Measurements from ENCODE around the gene FAM13A.
A peak's percentile ranks its signal among the peaks of the same experiment; 100 is the strongest.
"Not testable (repeated sequence)": the region's sequence is repeated elsewhere in the genome, so short reads cannot be mapped to it uniquely, and the experiment has no call there.

FAM13A gene

GRCh38 chr4:88937081-88937480 lies 119.9 kb downstream of the FAM13A start:
- TF ChIP-seq CTCF (IDR thresholded peaks at IDR 0.05; ENCODE audit: control insufficient read depth, extremely low read depth, insufficient read depth) = no peak
- DNase-seq (ENCODE audit: low read depth) = no peak
- H3K4me3 ChIP-seq (ENCODE audit: low read depth, low read length) = no peak overlapping the region

- DNase-seq (ENCODE audit: low read depth) = no peak
- H3K4me3 ChIP-seq (ENCODE audit: low read depth, low read length) = no peak overlapping the region
- no peak for TF ChIP-seq CTCF (IDR thresholded peaks at IDR 0.05; ENCODE audit: control insufficient read depth, extremely low read depth, insufficient read depth)
These were observed 123.4 kb downstream of the FAM13A start for GRCh38 chr4:88933414-88934160.

- TF ChIP-seq CTCF (IDR thresholded peaks at IDR 0.05; ENCODE audit: control insufficient read depth, extremely low read depth, insufficient read depth) = no peak
- DNase-seq (ENCODE audit: low read depth) = no peak
- H3K4me3 ChIP-seq (ENCODE audit: low read depth, low read length) = no peak overlapping the region
These were observed 128.1 kb downstream of the FAM13A start for GRCh38 chr4:88928852-88929251.

- TF ChIP-seq CTCF (IDR thresholded peaks at IDR 0.05; ENCODE audit: control insufficient read depth, extremely low read depth, insufficient read depth) = no peak
- no peak overlapping the region for H3K4me3 ChIP-seq (ENCODE audit: low read depth, low read length)
These were observed 129.6 kb downstream of the FAM13A start for GRCh38 chr4:88927420-88927819.

GRCh38 chr4:88919056-88919455 lies 137.9 kb downstream of the FAM13A start:
- DNase-seq (ENCODE audit: low read depth) = peak; percentile 28
- H3K4me3 ChIP-seq (ENCODE audit: low read depth, low read length) = no peak overlapping the region
- no peak for TF ChIP-seq CTCF (IDR thresholded peaks at IDR 0.05; ENCODE audit: control insufficient read depth, extremely low read depth, insufficient read depth)

More at GRCh38 chr4:88927420-88927819, 129.6 kb downstream of the FAM13A start:
- no peak for DNase-seq (ENCODE audit: low read depth)

- DNase-seq (ENCODE audit: low read depth); H3K4me3 ChIP-seq (ENCODE audit: low read depth, low read length): not testable (repeated sequence)
These were observed 143.8 kb downstream of the FAM13A start for GRCh38 chr4:88913181-88913580.

- no peak for DNase-seq (ENCODE audit: low read depth)
- no peak for TF ChIP-seq CTCF (IDR thresholded peaks at IDR 0.05; ENCODE audit: control insufficient read depth, extremely low read depth, insufficient read depth)
These were observed 145.5 kb downstream of the FAM13A start for GRCh38 chr4:88911246-88912212.

More at GRCh38 chr4:88911246-88912212, 145.5 kb downstream of the FAM13A start:
- H3K4me3 ChIP-seq (ENCODE audit: low read depth, low read length) = no peak overlapping the region

Measured in LNCaP clone FGC (cell line).